GM18517 (cell line): ENCODE data around the gene CEP250.
"Not testable (repeated sequence)": the region's sequence is repeated elsewhere in the genome, so short reads cannot be mapped to it uniquely, and the experiment has no call there.

Source experiments
- ATAC-seq: cut with Tn5 transposase; IDR thresholded peaks from one replicate; pipeline ENCODE4 v1.9.1; 2021; ENCODE audit warnings: mild to moderate bottlenecking, moderate library complexity; ENCODE audit not compliant: unreplicated experiment

Gene CEP250

GRCh38 chr20:35492352-35492751, 37.0 kb downstream of the CEP250 start:
- ATAC-seq: no peak

GRCh38 chr20:35496481-35496880, 41.1 kb downstream of the CEP250 start:
- no peak for ATAC-seq

- ATAC-seq: no peak
Observed at GRCh38 chr20:35497320-35497719, 41.9 kb downstream of the CEP250 start.

GRCh38 chr20:35497780-35498189, 42.4 kb downstream of the CEP250 start:
- no peak for ATAC-seq

GRCh38 chr20:35499271-35499670, 43.9 kb downstream of the CEP250 start:
- ATAC-seq: no peak

- ATAC-seq: no peak
Observed at GRCh38 chr20:35502352-35502751, 47.0 kb downstream of the CEP250 start.

GRCh38 chr20:35503281-35503680, 47.9 kb downstream of the CEP250 start:
- no peak for ATAC-seq

GRCh38 chr20:35503841-35504561, 48.6 kb downstream of the CEP250 start:
- ATAC-seq: no peak

GRCh38 chr20:35504751-35505150, 49.4 kb downstream of the CEP250 start:
- ATAC-seq: no peak

GRCh38 chr20:35506179-35506578, 50.8 kb downstream of the CEP250 start:
- no peak for ATAC-seq

- ATAC-seq: no peak
Observed at GRCh38 chr20:35506872-35507638, 51.7 kb downstream of the CEP250 start.

- no peak for ATAC-seq
Observed at GRCh38 chr20:35508493-35509218, 53.3 kb downstream of the CEP250 start.

- no peak for ATAC-seq
Observed at GRCh38 chr20:35510951-35511735, 55.7 kb downstream of the CEP250 start.

GRCh38 chr20:35511814-35512420, 56.5 kb downstream of the CEP250 start:
- ATAC-seq: no peak

GRCh38 chr20:35514371-35514932, 59.1 kb downstream of the CEP250 start:
- no peak for ATAC-seq

GRCh38 chr20:35515341-35515740, 59.9 kb downstream of the CEP250 start:
- no peak for ATAC-seq

- ATAC-seq: no peak
Observed at GRCh38 chr20:35515949-35516645, 60.7 kb downstream of the CEP250 start.

- ATAC-seq: no peak
Observed at GRCh38 chr20:35517125-35517524, 61.7 kb downstream of the CEP250 start.

- ATAC-seq: not testable (repeated sequence)
Observed at GRCh38 chr20:35517767-35518166, 62.4 kb downstream of the CEP250 start.

GRCh38 chr20:35518955-35519354, 63.6 kb downstream of the CEP250 start:
- ATAC-seq: no peak
